Mucosa of rectum (tissue), 2 donors: ENCODE results near the gene MRPS17.
A peak's percentile ranks its signal among the peaks of the same experiment; 100 is the strongest.
"Not testable (repeated sequence)": the region's sequence is repeated elsewhere in the genome, so short reads cannot be mapped to it uniquely, and the experiment has no call there.

Source experiments
- H3K27ac ChIP-seq, 2 donors: one replicate each; pipeline ENCODE4 v1.7.0; 2013; ENCODE audit warnings: inconsistent platforms in 2 of 2, low read depth in 2 of 2, low read length in 2 of 2
- H3K27me3 ChIP-seq, 2 donors: one replicate each; pipeline ENCODE4 v1.7.0; 2013; ENCODE audit warnings: low read length in 2 of 2; ENCODE audit not compliant: control insufficient read depth in 2 of 2, insufficient read depth in 2 of 2
- H3K36me3 ChIP-seq, 2 donors: one replicate each; pipeline ENCODE4 v1.7.0; 2013; ENCODE audit warnings: low read length in 2 of 2; ENCODE audit not compliant: control insufficient read depth in 2 of 2, insufficient read depth in 2 of 2
- H3K4me1 ChIP-seq, 2 donors: one replicate each; pipeline ENCODE4 v1.7.0; 2013; ENCODE audit warnings: low read length in 2 of 2, mild to moderate bottlenecking in 1 of 2; ENCODE audit not compliant: control insufficient read depth in 2 of 2, insufficient read depth in 2 of 2
- H3K4me3 ChIP-seq, 2 donors: one replicate each; pipeline ENCODE4 v1.7.0; 2013; ENCODE audit warnings: low read length in 2 of 2
- H3K9ac ChIP-seq, 2 donors: one replicate each; pipeline ENCODE4 v1.7.0; 2013; ENCODE audit warnings: low read length in 2 of 2, low read depth in 1 of 2, mild to moderate bottlenecking in 1 of 2
- H3K9me3 ChIP-seq, 2 donors: one replicate each; pipeline ENCODE4 v1.7.0; 2013; ENCODE audit warnings: low read length in 2 of 2; ENCODE audit not compliant: control insufficient read depth in 2 of 2
- donor health status: healthy.
- donor health status: Normal muscosa, but diverticular disease.

The MRPS17 gene

GRCh38 chr7:55951637-55952351 is at the start of gene MRPS17:
Gene MRPS17 (plus strand): TSS chr7:55951877. CDS start chr7:55953196, 1,319 bp downstream.
- Histone ChIP-seq H3K27ac (peak within 1 kb of the TSS; percentile 49 to 62), H3K27me3 (no peaks in the 10 kb centered on the region), H3K4me3 (peak within 1 kb of the TSS; percentile 97 to 99), H3K9me3 (no peaks in the 10 kb centered on the region), H3K4me1 (peaks cover 0 to 5% of the 10 kb centered on the region in 2 donors), H3K9ac (peak within 1 kb of the TSS; percentile 84 to 85), H3K36me3 (peaks cover 8 to 16% of the 10 kb centered on the region in 2 donors)

DNA sequence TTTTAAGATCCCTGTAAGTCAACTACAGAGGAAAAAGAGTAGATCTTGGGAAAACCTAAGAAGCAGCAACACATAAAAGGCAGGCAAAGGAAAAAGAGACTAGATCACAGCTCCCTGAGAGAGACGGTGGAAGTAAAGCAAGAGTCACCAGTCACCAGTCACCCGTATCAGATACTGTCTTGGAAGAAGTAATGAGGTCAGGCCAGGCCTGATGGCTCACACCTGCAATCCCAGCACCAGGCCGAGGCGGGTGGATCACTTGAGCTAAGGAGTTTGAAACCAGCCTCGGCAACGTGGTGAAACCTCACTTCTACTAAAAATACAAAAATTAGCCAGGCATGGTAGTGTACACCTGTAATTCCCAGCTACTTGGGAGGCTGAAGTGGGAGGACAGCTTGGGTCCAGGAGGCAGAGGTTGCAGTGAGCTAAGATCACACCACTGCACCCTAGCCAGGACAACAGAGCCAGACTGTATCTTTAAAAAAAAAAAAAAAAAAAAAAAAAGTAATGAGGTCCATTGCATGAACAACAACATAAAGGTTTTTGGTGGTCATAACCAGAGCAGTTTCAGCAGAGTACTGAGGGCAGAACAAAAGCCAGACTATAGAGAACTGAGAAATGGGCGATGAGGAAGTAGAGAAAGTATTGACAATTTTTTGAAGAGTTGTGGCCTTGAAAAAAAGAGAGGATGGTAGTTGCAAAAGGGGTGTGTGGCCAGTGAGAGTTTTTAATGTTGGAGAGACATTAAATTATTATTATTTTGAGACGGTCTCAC is 47.5 kb upstream of the MRPS17 start:
- Histone ChIP-seq H3K36me3 (peaks cover 0 to 6% of the 10 kb centered on the region in 2 donors), H3K27me3 (no peaks in the 10 kb centered on the region), H3K27ac (no peak overlapping the region), H3K9me3 (no peaks in the 10 kb centered on the region), H3K9ac (no peak overlapping the region), H3K4me1 (no peaks in the 10 kb centered on the region), H3K4me3 (no peak overlapping the region)

GRCh38 chr7:55912748-55913158 is 38.9 kb upstream of the MRPS17 start:
- Histone ChIP-seq H3K36me3 (peaks cover 0 to 4% of the 10 kb centered on the region in 2 donors), H3K4me3 (no peak overlapping the region), H3K9ac (no peak overlapping the region), H3K4me1 (no peaks in the 10 kb centered on the region), H3K27me3 (no peaks in the 10 kb centered on the region), H3K27ac (no peak overlapping the region), H3K9me3 (no peaks in the 10 kb centered on the region)

DNA sequence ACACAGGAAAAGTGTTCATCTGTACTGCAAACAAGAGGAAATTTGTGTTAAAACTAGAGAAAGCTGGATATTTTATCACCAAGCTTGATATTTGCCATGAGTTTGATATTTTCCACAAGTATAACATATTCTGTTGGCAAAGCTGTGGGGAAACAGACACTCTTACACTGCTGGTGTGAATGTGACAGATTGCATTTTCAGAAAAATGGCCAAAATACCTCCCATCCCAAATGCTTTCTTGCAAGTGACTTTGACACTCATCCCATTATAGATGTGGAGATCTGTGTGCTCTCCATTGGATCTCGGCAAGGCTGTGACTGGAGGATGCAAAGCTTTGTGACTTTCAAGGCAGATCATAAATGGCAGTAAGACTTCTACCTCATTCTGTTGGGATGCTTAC is 33.9 kb upstream of the MRPS17 start:
- H3K4me3 ChIP-seq: no peak overlapping the region
- no peaks in the 10 kb centered on the region for H3K27me3 ChIP-seq
- H3K36me3 ChIP-seq: no peaks in the 10 kb centered on the region
- H3K4me1 ChIP-seq: no peaks in the 10 kb centered on the region
- H3K9me3 ChIP-seq: no peaks in the 10 kb centered on the region
- no peak overlapping the region for H3K9ac ChIP-seq
- no peak overlapping the region for H3K27ac ChIP-seq

DNA sequence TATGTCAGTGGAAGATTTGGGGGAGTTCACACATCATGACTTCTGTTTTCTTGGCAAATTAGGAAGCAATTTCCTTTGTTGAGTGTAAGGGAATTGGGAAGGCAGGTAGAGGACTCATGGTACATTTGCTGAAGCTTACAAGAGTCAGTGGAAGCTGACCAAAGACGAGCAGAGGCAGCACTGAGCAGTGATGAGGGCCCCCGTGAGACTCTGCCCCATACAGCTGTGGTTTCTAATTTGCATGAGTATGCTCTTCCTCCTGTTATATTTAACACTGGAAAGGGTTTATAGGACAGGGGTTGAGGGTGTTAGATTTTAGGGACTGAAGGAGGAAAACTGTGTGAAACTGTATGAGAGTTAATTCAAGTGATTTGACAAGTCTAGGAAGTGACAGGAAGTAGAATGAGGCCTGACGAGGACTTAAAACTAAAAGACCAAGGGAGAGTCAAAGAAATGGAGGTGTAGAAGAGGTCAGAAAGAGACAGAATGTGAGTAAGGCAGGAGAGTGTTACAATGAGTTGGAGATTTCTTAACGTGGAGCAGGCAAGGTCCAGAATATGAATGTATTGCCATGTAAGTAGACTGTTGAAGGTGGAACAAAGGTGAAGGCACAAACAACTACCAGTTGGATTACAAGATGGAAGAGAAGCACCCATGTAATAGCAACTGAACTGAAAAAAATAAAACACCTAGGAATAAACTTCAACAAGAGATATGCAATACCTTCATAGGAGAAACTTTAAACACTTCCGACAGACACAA is 23.5 kb upstream of the MRPS17 start:
- Histone ChIP-seq H3K4me1 (no peaks in the 10 kb centered on the region), H3K4me3 (no peak overlapping the region), H3K9ac (no peak overlapping the region), H3K36me3 (peaks cover 0 to 3% of the 10 kb centered on the region in 2 donors), H3K27me3 (no peaks in the 10 kb centered on the region), H3K27ac (no peak overlapping the region), H3K9me3 (no peaks in the 10 kb centered on the region)

DNA sequence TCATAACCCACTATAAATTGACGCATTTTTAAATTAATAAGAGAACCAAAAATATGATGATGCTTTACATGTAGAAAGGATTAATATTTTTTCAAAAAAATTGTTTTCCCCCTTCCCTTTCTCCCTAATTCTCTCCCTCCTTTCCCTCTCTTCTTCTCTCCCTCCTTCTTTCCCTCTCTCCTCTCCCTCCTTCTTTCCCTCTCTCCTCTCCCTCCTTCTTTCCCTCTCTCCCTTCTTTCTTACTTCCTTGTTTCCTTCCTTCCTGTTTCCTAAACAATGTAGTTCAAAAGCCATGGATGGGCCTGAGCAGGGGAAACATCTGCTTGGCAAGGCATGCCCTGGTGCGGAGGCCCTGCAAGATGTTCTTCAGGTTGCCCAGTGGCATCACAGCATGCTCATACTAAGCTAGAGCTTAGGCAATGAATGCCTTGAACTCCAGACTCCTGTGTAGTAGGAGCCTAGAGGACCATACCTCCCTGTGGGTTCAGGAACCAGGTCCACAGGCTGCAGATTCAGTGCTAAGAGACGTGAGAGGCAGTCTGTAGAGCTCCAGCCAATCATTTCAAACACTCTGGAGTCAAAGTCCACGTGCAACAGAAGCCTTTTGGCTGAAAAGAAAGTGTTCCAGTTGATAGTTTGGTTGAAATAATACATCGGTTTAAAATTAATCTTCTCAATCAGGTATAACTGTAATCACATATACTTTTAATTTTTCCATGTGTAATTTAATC is 20.1 kb upstream of the MRPS17 start:
- Histone ChIP-seq H3K36me3 (no peaks in the 10 kb centered on the region), H3K4me1 (no peaks in the 10 kb centered on the region), H3K9ac (no peak overlapping the region), H3K27me3 (no peaks in the 10 kb centered on the region), H3K27ac (no peak overlapping the region), H3K4me3 (no peak overlapping the region), H3K9me3 (no peaks in the 10 kb centered on the region)

- Histone ChIP-seq H3K27me3 (no peaks in the 10 kb centered on the region), H3K27ac (no peak overlapping the region), H3K36me3 (no peaks in the 10 kb centered on the region), H3K4me1 (no peaks in the 10 kb centered on the region), H3K4me3 (no peak overlapping the region), H3K9me3 (peaks cover 8 to 9% of the 10 kb centered on the region in 2 donors), H3K9ac (no peak overlapping the region)
Observed at GRCh38 chr7:55939514-55940123, 12.1 kb upstream of the MRPS17 start.

DNA sequence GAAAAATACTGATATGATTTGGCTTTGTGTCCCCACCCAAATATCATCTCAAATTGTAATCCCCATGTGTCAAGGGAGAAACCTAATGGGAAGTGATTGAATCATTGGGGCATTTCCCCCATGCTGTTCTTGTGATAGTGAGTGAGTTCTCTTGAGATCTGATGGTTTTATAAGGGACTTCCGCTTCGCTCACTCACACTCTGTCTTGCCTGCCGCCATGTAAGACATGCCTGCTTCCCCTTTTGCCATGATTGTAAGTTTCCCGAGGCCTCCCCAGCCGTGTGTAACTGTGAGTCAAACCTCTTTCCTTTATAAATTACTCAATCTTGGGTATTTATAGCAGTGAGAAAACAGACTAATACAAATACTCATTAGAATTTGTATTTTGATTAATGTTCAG is 5.1 kb upstream of the MRPS17 start:
- Histone ChIP-seq H3K9ac (no peak overlapping the region), H3K27me3 (no peaks in the 10 kb centered on the region), H3K36me3 (no peaks in the 10 kb centered on the region), H3K9me3 (no peaks in the 10 kb centered on the region), H3K27ac (no peak overlapping the region), H3K4me3 (no peak overlapping the region), H3K4me1 (no peaks in the 10 kb centered on the region)

GRCh38 chr7:55952352-55952671 is 635 bp downstream of the MRPS17 start:
- Histone ChIP-seq H3K27ac (peak overlapping the region; percentile 49 to 62), H3K36me3 (peaks cover 8 to 16% of the 10 kb centered on the region in 2 donors), H3K4me3 (peak overlapping the region; percentile 97 to 99), H3K9ac (peak overlapping the region; percentile 84 to 85)
- not testable (repeated sequence) for H3K4me1 ChIP-seq, H3K27me3 ChIP-seq, H3K9me3 ChIP-seq
